ENCODE data around the gene DNAJB14.

Gene DNAJB14

DNA sequence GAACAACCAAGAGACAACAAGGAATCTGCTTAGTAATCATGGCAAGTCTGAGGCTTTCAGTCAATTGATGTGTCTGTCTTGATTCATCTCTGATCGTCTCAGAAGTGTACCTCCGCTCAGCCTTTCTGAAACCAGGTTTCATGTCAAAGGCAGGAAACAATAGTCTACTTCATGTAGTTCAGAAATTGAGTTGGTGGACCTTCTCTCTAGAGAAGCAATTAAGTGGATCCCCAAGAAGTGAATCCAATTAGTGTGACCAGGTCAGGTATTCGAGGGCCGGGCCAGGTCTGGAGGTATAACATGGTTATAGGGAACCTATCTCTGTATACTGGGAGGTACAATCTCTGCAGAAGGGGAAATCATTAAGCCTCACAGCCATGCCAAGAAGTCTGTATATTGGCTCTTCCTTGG, 97.8 kb downstream of the DNAJB14 start:
- Histone ChIP-seq H3K36me3 (ENCODE audit: control insufficient read depth, insufficient read depth, low read length) (no peaks in the 10 kb centered on the region), H3K9ac (ENCODE audit: low read length) (no peak overlapping the region), H3K27ac (ENCODE audit: low read depth, low read length) (no peak overlapping the region)

DNA sequence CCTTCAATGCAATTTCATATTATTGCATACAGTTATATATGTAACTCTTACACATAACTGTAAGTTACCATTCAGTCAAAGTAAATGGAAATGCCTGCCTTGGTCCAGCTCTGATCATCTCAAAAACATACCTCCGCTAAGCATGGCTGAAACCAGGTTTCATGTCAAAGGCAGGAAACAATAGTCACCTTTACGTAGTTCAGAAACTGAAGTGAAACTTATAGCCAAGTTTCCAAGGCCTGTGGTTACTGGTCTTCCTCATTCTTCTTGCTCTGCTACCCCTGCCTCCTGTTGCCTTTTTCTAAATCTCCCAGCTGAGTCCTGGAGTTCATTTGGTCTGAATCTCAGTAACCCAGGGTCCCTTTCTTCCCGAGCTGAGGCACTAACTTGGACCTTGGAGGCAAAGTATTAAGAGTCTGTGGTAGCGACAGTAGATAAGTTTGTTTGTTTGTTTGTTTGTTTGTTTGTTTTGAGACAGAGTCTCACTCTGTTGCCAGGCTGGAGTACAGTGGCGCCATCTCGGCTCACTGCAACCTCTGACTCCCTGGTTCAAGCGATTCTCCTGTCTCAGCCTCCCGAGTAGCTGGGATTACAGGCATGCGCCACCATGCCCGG, 98.9 kb downstream of the DNAJB14 start:
- H3K27ac ChIP-seq (ENCODE audit: low read depth, low read length) = no peak overlapping the region
- H3K36me3 ChIP-seq (ENCODE audit: control insufficient read depth, insufficient read depth, low read length) = no peaks in the 10 kb centered on the region
- no peak overlapping the region for H3K9ac ChIP-seq (ENCODE audit: low read length)
- no peaks in the 10 kb centered on the region for H3K9me3 ChIP-seq (ENCODE audit: control insufficient read depth, insufficient read depth, low read depth, low read length)
- H3K4me1 ChIP-seq (ENCODE audit: control insufficient read depth, insufficient read depth, low read length) = no peaks in the 10 kb centered on the region
- no peak overlapping the region for H3K4me3 ChIP-seq (ENCODE audit: low read depth, low read length)
- H3K27me3 ChIP-seq (ENCODE audit: control insufficient read depth, insufficient read depth, low read length) = no peaks in the 10 kb centered on the region

More for the DNA sequence above, 97.8 kb downstream of the DNAJB14 start:
- Histone ChIP-seq H3K9me3 (ENCODE audit: control insufficient read depth, insufficient read depth, low read depth, low read length) (no peaks in the 10 kb centered on the region), H3K27me3 (ENCODE audit: control insufficient read depth, insufficient read depth, low read length) (no peaks in the 10 kb centered on the region), H3K4me3 (ENCODE audit: low read depth, low read length) (no peak overlapping the region), H3K4me1 (ENCODE audit: control insufficient read depth, insufficient read depth, low read length) (no peaks in the 10 kb centered on the region)

DNA sequence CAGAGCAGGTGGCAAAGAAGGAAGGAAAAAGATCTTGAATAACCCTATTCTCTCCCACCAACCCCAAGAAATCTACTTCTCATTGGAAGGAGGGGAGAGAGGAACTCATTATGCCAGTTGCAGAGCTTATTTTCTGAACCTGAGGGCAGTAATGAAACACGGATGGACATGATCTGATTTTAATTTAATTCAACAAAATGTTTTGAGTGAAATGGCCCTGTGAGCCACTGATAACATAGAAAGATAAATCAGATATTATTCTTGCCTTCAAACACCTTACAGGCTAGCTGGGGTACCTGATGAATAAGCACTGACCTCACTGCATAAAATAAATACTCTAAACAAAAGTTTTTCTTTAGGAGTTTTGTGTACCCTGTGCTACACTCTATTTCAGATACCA, 99.5 kb downstream of the DNAJB14 start:
- H3K9me3 ChIP-seq (ENCODE audit: control insufficient read depth, insufficient read depth, low read depth, low read length) = no peaks in the 10 kb centered on the region
- no peaks in the 10 kb centered on the region for H3K27me3 ChIP-seq (ENCODE audit: control insufficient read depth, insufficient read depth, low read length)
- no peak overlapping the region for H3K4me3 ChIP-seq (ENCODE audit: low read depth, low read length)
- H3K36me3 ChIP-seq (ENCODE audit: control insufficient read depth, insufficient read depth, low read length) = no peaks in the 10 kb centered on the region
- no peaks in the 10 kb centered on the region for H3K4me1 ChIP-seq (ENCODE audit: control insufficient read depth, insufficient read depth, low read length)
- H3K9ac ChIP-seq (ENCODE audit: low read length) = no peak overlapping the region
- H3K27ac ChIP-seq (ENCODE audit: low read depth, low read length) = no peak overlapping the region
